Measurements from ENCODE around the gene MSANTD1. TPM values are rescaled to one million over a fixed set of nuclear protein-coding genes. Genes with fewer than 3 reads are reported as not detected.

The MSANTD1 gene
- total and polyA plus RNA-seq, 2 of the 8 experiments (the other 6 are each of a cell fraction or from before 2014, with no cell fraction given) = 0.23 to 0.45 TPM

GRCh38 chr4:3250956-3251690 is 2.2 kb downstream of the MSANTD1 start:
- no peak overlapping the region for H2BK12ac ChIP-seq (ENCODE audit: low read depth, low read length)
- H3K9ac ChIP-seq (replicated peaks in 1 of 4; ENCODE audit: extremely low read depth in 1 of 4, low read depth in 3 of 4, low read length in 3 of 4) = no peak overlapping the region
- no peak overlapping the region for H2BK15ac ChIP-seq (ENCODE audit: low read length)
- no peaks in the 10 kb centered on the region for H3K79me1 ChIP-seq (ENCODE audit: low read depth, low read length)
- H3K27ac ChIP-seq (ENCODE audit: low read depth, low read length) = no peak overlapping the region
- H3K27me3 ChIP-seq (replicated peaks in 1 of 4; ENCODE audit: control insufficient read depth in 3 of 4, extremely low read depth in 1 of 4, insufficient read depth in 3 of 4, low read length in 3 of 4) = no peaks in the 10 kb centered on the region
- H3K79me2 ChIP-seq (ENCODE audit: control insufficient read depth in 1 of 2, insufficient read depth in 2 of 2, low read length in 2 of 2) = no peaks in the 10 kb centered on the region
- DNase-seq (ENCODE audit: low read depth in 1 of 2, low spot score in 2 of 2) (no peak), FAIRE-seq (no peak)
- H3K4me2 ChIP-seq (ENCODE audit: insufficient read depth in 1 of 2, low read depth in 2 of 2, low read length in 2 of 2) = no peak overlapping the region; a peak in 1 of 4 replicates
- no peak overlapping the region for H3K14ac ChIP-seq (ENCODE audit: insufficient read length)
- CTCF ChIA-PET (ENCODE audit: partially characterized antibody) = interaction anchor here (0.9 kb wide), 1 partner anchor 10 kb away, joined by 3 read pairs; no protein-coding TSS in a partner anchor
- H3K4ac ChIP-seq (replicated peaks; ENCODE audit: insufficient read length, low read depth, low read length) = no peak overlapping the region
- H3K9me3 ChIP-seq (ENCODE audit: insufficient read depth in 2 of 2, low read depth in 1 of 2, low read length in 1 of 2) = no peaks in the 10 kb centered on the region
- H2BK20ac ChIP-seq (ENCODE audit: low read length) = no peak overlapping the region
- H2AFZ ChIP-seq (ENCODE audit: low read length) = no peak overlapping the region
- H4K5ac ChIP-seq (ENCODE audit: insufficient read length, low read depth, low read length) = no peak overlapping the region
- 0 out of 2 replicates have a peak overlapping the region, but pooled peaks have one; percentile 60 for H2BK5ac ChIP-seq (ENCODE audit: low read depth, low read length)
- H4K20me1 ChIP-seq (replicated peaks in 1 of 2; ENCODE audit: control insufficient read depth in 1 of 2, insufficient read depth in 2 of 2, low read length in 2 of 2) = peaks cover 1 to 6% of the 10 kb centered on the region in 2 experiments
- no peak overlapping the region for H3K23ac ChIP-seq (ENCODE audit: insufficient read length)
- H3K18ac ChIP-seq (ENCODE audit: extremely low read depth, low read length) = no peak overlapping the region
- no peaks in the 10 kb centered on the region for H3K23me2 ChIP-seq (ENCODE audit: low read depth, low read length)
- H4K8ac ChIP-seq (ENCODE audit: extremely low read depth, insufficient read depth, low read length) = peak overlapping the region; percentile 22
- WGBS, 2 experiments (ENCODE audit: extremely low coverage in 1 of 2, insufficient coverage in 1 of 2, insufficient read length in 1 of 2, insufficient replicate concordance in 2 of 2, low coverage in 1 of 2, low lambda C conversion rate in 2 of 2, missing lambda C conversion rate in 1 of 2) = 81% methylated on average over 19 of the region's 19 CpGs; no CpG with 5 or more reads in 1 of the 2 experiments
- no peak overlapping the region for H3K56ac ChIP-seq (replicated peaks; ENCODE audit: insufficient read length, low read depth, low read length)
- no peaks in the 10 kb centered on the region for H3K36me3 ChIP-seq (ENCODE audit: control insufficient read depth in 2 of 4, insufficient read depth in 4 of 4, low read length in 3 of 4)
- no peak overlapping the region for H4K91ac ChIP-seq (replicated peaks; ENCODE audit: insufficient read length, low read length)
- no peak overlapping the region for H3K4me3 ChIP-seq (ENCODE audit: extremely low read depth in 1 of 4, insufficient read depth in 2 of 4, low read depth in 3 of 4, low read length in 4 of 4)
- POLR2A ChIA-PET (ENCODE audit: partially characterized antibody) = interaction anchor here (1.9 kb wide), 1 partner anchor 67 kb away, joined by 4 read pairs; no protein-coding TSS in a partner anchor
- no peak overlapping the region for H2AK5ac ChIP-seq (ENCODE audit: low read depth, low read length)
- H2BK120ac ChIP-seq (replicated peaks; ENCODE audit: low read depth, low read length) = no peak overlapping the region
- peaks cover 0 to 8% (median 0%) of the 10 kb centered on the region in 4 experiments; a peak in 3 of 7 replicates for H3K4me1 ChIP-seq (replicated peaks in 1 of 4; ENCODE audit: control insufficient read depth in 3 of 4, insufficient read depth in 4 of 4, low read length in 3 of 4)
- TF ChIP-seq TCF12 (IDR thresholded peaks at IDR 0.05; ENCODE audit: low read depth, low read length) = no peak
- no peak for TF ChIP-seq ATF3 (IDR thresholded peaks at IDR 0.05; ENCODE audit: insufficient read depth, low read depth, low read length)
- TF ChIP-seq SIN3A (conservative IDR thresholded peaks at IDR 0.05 in 1 of 2, IDR thresholded peaks at IDR 0.05 in 1 of 2; ENCODE audit: low read depth in 1 of 2, low read length in 2 of 2) = no peak
- no peak for TF ChIP-seq POU5F1 (IDR thresholded peaks at IDR 0.05; ENCODE audit: low read depth, low read length)
- TF ChIP-seq CHD1 (IDR thresholded peaks at IDR 0.05; ENCODE audit: low read depth, low read length) = no peak
- TF ChIP-seq FOSL1 (IDR thresholded peaks at IDR 0.05; ENCODE audit: insufficient read depth, low read depth, low read length) = no peak
- TF ChIP-seq EGR1 (IDR thresholded peaks at IDR 0.05; ENCODE audit: borderline replicate concordance, low read depth, low read length) = no peak
- no peak for TF ChIP-seq SIX5 (IDR thresholded peaks at IDR 0.05; ENCODE audit: low read depth, low read length)
- no peak for TF ChIP-seq USF2 (IDR thresholded peaks at IDR 0.05; ENCODE audit: low read length)
- TF ChIP-seq RNF2 (IDR thresholded peaks at IDR 0.05; ENCODE audit: borderline replicate concordance, low read depth, low read length, missing control alignments, poor library complexity, severe bottlenecking) = no peak

Data from H1 (cell line).